HG03139 (cell line): Measurements from ENCODE around the gene MICALL2.

Source experiments
- ATAC-seq: cut with Tn5 transposase; IDR thresholded peaks from one replicate; pipeline ENCODE4 v1.9.1; 2021; ENCODE audit not compliant: unreplicated experiment

Gene MICALL2

DNA sequence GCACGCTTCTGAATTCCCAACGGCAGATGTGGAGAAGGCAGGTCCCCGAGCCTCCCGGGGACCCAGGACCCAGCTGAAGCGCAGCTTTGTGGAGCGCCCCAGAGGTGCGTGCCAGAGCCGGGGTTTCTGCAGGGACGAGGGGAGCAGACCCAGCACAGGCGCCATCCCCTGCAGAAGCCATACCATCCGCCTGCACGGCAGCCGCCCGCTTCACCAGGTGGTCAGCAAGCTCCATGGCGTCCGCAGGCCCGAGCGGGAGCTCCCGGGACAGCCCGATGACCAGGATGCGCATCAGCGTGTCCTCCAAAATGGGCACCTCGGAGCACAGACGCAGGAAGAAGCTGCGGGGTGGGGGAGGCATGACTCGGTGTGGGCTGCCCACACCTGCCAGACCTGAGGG lies 34.3 kb upstream of the MICALL2 start:
- ATAC-seq = no peak

DNA sequence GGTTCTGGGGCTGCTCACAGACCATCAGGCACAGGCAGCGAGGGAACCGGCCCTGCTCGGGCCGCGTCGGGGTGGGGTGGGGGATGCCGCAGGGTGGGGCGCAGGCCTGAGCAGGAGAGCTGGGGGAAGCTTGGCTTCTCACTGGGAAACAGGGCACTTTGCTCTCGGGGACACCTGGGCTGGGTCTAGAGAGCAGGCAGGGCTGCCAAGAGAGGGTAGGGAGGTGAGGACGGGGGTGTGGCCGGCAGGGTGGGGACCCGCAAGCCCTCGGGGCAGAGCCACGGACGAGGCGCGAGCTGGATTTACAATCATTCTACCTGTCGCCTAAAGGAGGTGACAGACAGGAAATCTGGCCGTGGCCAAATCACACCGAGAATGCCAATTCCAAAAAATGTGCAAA lies 33.9 kb upstream of the MICALL2 start:
- ATAC-seq = no peak

DNA sequence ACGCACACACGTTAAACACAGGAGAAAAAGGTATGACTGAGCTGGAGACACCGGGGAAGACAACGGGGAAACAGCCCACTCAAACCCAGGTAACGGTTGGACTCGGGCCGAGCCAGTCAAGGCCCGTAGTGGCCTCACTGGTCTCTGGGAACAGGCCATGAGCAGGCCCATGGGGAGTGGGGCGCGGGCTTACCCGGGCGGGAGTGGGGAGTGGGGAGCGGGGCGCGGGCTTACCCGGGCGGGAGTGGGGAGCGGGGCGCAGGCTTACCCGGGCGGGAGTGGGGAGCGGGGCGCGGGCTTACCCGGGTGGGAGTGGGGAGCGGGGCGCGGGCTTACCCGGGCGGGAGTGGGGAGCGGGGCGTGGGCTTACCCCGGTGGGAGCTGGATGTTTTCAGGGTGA lies 33.4 kb upstream of the MICALL2 start:
- no peak for ATAC-seq

DNA sequence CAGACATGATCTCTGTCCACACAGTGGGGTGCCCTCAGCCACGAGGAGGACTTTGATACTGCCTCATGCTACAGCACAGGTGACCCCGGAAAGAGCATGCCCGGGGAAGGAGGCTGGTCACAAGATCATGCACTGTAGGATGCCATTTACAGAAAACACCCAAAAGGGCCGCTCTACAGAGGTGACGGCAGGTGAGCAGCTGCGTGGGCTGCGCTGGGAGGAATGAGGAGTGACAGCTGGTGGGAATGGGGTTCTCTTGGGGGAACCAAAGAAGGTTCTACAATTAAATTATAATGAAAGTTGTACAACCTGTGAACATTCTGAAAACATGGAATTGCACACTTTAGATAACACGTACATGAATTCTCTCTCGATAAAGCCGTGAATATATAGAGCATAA lies 33.0 kb upstream of the MICALL2 start:
- no peak for ATAC-seq

DNA sequence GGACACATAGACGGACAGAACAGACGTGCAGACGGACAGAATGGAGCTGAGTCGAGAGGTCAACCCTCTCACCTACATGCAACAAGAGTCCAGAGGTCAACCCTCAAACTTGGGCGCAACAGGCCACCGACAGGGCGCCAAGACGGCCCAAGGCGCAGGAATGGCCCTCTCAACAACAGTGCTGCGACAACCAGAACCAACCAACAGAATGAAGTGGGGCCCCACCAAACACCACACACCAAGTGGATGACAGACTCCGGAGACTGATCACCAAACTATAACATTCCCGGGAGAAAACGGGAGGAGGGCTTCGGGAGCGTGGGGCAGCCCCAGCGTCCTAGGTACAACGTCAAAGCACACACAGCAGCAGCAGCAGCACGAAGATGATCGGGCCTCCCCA lies 31.6 kb upstream of the MICALL2 start:
- no peak for ATAC-seq

DNA sequence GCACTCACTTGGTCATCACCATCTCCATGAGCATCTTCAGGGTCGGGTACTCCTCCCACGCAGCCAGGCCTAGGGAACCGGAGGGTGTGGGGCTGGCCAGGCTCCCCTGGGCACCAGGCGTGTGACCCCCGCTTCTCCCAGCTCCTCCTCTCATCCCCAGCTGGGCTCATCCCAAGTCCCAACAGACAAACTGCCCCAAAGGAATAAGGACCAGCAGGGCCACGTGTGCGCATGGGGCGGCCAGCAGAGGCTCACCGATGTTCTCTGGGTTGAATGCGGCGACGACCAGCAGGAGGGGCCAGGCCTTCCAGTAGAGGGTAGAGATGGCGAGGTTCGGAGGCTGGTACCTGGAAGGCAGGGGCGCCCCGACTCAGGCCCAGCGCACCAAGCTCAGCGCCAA lies 30.1 kb upstream of the MICALL2 start:
- no peak for ATAC-seq

DNA sequence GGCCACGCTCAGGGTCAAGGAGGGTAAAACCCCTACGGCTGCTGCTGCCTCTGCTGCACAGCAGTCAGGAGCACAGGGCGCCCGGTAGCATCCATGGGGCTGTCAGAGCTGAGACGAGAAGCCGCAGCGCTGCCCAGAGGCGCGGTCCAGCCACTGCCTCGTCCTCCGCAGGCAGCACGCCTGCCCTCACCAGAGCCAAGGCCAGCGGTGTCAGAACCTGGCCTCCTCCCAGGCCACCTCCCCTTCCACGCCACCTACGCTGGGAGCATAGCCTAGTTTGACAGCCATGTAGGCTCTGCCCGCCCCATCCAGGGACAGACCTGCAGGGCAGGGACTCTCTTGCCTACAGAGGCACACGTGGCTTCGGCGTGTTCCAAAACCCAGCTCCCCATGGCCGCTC lies 28.7 kb upstream of the MICALL2 start:
- ATAC-seq = no peak

DNA sequence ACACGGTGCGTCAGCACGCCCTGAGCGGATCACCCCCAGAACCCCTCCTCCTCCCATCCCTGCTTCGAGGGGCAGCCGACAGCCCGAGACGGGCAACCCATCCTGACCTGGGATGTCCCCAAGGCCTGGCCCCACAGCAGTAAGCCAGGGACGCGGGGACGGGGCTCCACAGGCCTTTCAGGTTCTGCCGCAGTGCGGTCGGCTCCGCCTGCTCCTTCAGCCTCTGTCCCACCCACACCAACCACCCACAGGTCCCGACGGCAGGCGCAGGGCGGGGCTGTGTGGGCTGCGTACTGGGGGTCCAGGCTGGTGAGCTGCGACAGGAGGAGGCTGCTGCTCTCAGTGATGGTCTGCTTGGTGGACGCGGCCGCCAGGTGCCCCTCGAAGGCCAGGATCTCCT lies 28.2 kb upstream of the MICALL2 start:
- ATAC-seq = no peak

DNA sequence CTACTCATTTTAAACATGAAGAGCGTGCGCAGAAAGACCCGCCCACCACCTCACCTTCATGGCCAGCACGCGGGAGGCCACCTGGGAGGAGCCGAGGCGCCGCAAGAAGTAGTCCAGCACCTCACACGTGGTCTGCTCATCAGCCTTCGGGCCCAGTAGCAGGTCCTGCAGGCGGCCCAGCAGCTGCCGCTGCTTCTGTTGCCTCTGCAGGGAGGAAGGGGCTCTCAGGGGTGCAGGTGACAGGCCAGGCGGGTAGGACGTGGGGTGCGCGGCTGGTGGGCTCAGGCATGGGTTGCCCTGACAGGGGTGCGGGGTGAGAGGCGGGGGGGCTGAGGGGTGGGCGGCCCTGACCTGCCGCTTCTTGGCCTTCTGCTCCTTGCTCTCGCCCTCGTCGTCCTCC lies 27.3 kb upstream of the MICALL2 start:
- no peak for ATAC-seq

DNA sequence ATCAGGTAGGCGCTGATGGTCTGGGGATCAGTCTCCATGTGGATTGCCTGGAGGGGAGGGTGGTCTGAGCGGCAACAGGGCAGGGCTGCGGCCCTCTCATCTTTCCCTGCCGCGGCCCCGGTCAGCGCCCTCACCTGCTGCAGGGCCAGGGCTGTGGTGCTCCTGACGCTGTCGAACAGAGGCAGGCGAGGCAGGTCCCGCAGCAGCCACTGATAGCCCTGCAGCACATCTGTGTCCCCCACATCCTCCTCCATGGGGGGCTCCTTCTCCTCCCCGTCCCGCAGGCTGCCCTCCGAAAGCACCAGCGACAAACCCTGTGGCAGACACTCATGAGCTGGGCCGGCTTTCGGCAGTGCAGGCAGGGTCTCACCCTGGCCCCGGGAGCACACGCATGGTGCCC lies 25.9 kb upstream of the MICALL2 start:
- no peak for ATAC-seq

DNA sequence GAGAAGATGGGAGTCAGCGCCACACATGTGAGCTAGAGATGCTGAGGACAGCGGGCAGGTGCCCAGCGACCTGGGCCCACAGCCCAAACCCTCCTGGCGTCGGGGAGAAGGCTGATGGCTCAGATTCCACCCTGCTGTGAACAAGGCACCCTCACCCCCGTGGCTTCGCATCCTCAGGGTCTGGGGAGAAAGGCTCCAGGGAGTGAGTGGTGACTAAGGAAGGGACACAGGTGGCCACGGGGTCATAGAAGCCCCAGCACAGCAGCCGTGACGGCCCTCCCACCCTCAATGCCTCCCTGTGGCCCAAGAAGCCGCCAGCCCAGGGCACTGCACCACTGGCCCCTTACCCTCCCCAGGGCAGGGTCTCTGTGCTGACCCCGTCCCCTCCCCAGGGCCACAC lies 25.3 kb upstream of the MICALL2 start:
- no peak for ATAC-seq

DNA sequence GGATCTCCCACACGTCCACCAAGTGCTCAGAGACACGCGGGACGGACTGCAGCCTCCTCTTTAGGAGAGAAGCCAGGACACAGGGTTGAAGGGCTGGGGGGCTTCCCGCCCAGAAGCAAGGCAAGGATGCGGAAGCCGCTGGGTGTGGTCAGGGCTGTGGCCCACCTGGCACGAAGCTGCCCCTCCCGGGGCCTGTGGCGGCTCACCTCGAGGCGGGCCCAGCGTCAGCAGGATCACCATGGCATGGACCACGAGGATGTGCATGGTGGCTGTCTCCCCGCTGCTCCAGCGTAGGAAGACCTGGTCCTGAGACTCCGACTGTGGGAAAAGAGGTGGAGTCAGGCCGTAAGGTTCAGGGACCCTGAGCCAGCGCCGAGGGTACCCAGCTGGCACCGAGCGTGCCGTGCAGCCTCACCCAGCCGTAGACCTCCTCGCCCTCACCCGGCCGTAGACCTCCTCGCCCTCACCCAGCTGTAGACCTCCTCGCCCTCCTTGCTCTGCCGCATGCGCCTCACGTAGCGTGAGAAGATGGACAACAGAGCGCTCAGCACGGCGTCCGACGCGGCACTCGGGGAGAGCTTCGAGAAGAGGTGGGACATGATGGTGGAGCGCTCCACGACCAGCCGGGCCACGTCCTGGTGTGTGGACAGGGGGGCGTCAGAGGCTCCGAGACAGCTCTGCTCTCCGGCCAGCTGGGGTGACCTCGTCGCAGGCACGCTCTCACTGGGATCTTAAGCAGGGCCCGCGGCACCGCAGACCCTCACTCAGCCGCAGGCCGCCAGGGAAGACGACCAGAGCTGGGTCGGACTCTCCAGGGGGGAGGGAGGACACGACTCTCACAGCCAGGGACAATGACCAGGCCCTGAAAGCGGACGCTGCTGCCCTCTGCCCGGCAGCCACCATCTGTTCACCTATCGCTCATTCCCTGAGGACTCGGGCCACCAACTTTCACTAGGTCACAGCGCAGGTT lies 24.6 kb upstream of the MICALL2 start:
- ATAC-seq = no peak

DNA sequence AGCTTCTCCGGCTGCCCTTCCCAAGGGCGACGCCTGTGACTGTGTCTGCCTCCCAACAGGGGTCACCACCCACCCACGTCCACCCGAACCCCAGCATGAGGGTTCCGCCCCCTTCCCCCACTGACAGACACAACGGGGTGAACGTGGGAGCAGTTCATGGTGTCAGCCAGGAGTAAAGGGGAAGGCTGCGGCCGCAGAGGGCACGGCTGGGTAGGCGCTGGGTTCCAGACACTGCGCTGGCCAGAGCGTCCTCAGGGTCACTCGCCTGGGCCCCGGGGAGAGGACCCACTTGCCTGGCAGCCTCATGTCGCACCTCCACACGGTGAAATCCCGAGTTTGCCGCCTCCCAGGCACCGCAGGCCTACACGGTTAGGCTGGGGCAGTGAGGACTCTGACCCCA lies 23.8 kb upstream of the MICALL2 start:
- no peak for ATAC-seq

DNA sequence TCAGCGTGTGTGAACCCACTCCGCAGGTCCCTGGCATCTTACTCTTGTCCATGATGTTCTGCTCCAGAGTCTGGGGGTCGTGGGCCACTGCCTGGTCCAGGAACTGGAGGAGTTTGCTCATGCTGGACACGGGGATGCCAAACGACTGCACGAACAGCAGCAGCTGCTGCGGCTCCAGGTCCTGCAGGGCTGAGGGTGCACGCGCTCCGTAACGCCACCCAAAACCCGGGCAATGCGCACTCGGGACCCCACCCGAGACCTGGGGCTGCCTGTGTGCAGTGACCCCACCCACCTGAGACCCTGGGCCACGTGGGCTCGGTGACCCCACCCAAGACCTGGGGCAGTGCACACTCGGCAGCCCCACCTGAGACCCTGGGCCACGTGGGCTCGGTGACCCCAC lies 22.0 kb upstream of the MICALL2 start:
- ATAC-seq = no peak

DNA sequence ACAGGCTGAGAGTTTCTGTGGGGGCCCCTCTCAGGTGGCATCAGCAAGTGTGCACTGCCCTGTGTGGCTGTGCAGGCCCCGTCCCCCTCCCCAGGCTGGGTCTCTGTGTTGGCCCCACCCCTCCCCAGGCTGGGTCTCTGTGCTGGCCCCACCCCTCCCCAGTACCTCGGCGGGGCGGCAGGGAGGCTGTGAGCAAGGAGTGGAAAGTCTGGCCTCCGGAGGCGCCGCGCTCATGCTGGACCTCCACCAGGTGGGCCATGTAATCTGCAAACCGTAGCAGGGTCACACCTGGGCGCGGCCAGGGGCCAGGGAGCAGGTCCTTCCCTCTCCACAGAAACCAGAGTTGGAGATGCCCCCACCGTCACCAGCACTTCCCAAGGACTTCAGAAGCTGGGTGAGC lies 21.4 kb upstream of the MICALL2 start:
- no peak for ATAC-seq

DNA sequence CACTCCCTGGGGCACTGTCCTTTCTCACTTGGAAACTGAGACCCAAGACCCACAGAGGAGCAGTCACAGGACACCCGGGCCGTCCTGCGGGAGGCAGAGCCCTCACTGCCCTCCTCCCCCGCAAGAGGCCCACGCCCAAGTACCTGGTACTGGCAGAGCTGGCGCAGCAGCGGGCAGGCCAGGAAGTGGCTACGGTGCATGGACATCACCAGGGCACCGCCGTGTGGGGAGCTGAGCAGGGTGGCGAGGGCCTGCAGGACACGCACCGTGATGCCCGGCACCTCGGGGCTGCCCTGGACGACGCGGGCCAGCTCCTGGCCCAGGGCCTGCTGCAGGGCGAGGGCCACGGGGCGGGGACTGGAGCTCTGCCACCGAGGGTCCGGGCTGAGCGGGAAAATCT lies 20.0 kb upstream of the MICALL2 start:
- no peak for ATAC-seq

DNA sequence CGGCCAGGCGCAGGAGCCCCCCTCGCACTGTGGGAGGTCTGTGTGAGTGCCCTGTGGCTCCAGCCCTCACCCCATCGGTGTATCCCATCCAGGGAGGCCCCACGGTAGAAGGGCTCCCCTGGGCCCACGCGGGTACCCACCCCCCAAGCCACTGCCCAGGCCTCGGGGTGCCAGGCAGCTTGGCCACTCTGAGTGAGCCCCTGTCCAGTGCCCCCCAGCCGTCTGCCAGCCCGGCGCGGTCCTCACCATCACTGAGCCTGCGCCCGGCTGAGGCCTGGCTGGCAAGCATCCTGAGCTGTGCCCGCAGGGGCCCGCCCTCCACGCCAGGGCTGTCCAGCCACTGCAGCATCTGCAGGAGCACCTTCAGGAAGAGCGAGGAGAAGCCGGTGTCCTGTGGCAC lies 19.2 kb upstream of the MICALL2 start:
- ATAC-seq = no peak

DNA sequence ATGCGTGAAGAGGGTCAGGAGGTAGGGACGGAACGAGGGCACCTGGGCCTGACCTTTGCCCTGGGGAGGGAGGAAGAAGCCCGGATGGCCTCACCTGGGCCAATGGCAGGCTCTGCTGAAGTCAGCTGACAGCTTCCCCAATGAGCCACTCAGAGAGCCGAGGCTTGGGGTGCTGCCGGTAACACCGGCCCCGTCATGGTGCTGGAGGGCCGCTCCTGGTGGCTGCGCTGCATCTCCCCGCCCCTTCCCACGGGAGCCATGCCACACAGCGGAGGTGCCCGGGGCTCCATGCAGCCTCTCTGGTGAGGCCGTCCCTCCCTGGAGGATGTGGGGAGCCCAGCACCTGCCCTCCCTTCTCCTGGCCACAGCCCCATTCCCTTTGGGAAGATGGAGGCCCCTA lies 17.6 kb upstream of the MICALL2 start:
- ATAC-seq = no peak

DNA sequence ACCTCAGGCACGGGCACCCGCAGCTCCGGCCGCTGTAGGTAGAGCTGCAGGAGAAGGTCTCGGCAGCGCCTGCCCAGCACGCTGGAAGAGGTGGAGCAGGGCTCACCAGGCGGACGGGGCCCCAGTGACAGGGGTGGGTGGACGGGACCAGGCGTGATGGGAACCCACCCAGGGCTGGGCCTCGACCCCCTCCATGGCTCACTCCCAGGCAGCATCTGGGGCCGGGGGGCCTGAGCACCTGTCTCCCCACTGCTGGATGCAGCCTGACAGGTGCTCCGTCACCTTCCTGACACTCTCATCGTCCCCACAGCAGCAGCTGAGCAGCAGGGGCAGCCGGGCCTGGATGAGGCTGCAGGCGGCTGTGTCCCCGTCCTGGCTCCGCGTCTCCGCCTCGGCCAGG lies 16.7 kb upstream of the MICALL2 start:
- ATAC-seq = no peak

DNA sequence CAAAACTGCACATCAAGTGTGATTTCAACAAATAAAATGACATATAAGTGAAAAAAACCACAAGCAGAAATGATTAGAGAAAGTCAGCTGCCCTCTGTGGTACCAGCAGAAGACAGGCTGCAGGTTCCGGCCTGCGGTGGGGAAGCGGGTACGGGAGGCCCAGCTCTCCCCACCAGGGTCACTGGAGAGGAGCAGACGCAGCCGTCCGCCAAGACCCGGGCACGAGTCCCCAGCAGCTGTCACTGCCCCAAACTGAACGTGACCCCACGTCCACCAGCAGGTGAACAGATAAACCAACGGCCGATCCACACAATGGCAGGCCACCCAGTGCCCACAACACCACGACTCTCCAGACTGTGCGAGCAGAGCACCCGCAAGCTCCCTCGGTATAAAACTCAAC lies 16.1 kb upstream of the MICALL2 start:
- ATAC-seq = no peak

DNA sequence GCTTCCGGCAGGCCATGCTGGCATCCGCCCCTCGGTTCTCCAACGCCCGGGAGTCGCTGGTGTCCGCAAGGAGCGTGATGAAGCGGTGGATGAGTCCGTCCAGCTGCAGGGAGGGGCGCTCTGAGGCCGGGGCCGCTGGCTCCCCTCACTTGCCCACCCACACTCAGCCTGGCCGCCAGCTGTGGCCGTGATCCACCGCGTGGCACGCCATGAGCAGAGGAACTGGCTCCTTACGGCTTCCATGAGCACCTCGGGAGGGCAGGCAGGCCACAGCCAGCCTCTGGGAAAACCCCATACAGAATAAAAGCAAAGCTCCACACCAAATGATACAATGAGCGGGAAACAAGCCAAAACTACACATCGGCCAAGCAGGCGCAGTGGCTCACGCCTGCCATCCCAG lies 15.5 kb upstream of the MICALL2 start:
- no peak for ATAC-seq

DNA sequence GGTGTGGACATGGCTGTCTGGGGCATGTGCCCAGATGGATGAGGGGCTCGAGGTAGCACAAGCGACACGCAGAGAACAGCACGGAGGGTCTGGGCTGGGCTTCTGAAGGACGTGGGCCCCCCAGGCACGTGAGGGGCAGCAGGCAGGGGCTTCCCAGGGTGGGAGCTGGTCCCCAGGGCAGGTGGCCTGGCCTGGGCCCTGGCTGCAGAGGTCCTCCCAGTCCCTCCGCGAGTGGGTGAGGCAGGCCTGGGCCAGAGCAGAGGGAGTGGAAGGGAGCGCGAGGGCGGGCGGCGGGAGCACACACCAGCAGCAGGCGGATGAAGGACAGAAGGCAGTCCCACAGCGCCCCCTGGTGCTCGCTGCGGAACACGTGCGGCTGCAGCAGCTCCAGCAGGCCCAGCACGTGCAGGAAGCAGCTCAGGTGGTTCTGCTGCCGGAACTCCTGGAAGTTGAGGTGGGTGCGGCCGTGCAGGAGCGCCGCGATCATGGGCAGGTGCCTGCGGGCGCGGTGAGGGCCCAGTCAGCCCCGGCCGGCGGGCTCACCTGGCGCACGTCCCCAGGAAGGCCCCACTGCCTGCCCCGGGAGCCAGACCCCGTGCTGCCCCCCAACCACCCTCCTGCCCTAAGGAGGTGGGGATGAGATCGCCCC lies 14.7 kb upstream of the MICALL2 start:
- ATAC-seq = no peak

DNA sequence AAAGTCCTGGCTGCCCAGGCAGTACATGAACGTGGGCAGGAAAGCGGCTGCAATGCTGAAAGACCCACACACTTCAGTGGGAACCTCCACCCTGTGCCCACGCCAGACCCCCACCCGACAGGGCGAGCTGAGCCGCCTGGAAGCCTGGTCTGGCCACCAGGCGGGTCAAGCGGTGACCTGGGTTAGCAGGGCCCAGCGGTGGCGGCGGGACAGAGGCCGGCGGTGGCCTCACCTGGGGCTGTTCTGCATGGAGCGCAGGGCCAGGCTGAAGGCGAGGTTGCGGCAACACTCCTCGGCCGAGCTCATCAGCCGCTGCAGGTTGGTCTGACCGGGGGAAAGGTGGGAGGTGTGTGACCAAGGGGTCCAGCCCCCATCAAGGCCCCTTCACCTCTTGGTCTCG lies 11.6 kb upstream of the MICALL2 start:
- ATAC-seq = no peak
